SK-N-MC (cell line): ENCODE results near the gene FARS2.

Experiments used
- EZH2 ChIP-seq: fragments of 200-600 bp; sonication (generic); IDR thresholded peaks from one replicate; pipeline ENCODE4 v1.6.1; 2017; ENCODE audit warnings: antibody characterized with exemption
- POLR2AphosphoS5 ChIP-seq: IDR thresholded peaks from 2 replicates; pipeline ENCODE4 v1.6.1; 2012; ENCODE audit warnings: mild to moderate bottlenecking, low read depth, low read length, borderline replicate concordance

- TF ChIP-seq POLR2AphosphoS5 = no peak
- no peak for TF ChIP-seq EZH2
Measured at GRCh38 chr6:5506597-5506996, 245.3 kb downstream of the FARS2 start.
